ENCODE data around the gene ABHD3.
"Not testable (repeated sequence)": the region's sequence is repeated elsewhere in the genome, so short reads cannot be mapped to it uniquely, and the experiment has no call there.

The ABHD3 gene

GRCh38 chr18:21656402-21656801, 48.2 kb downstream of the ABHD3 start:
- no peak for TF ChIP-seq CTCF (IDR thresholded peaks at IDR 0.05; ENCODE audit: low read depth, low read length)
- no peak overlapping the region for H3K4me3 ChIP-seq (ENCODE audit: low read depth, low read length)
- in situ Hi-C loops (cut with HindIII; ENCODE audit: low sequenced_read_pairs) = no loop called here
- peak; percentile 46 for DNase-seq (ENCODE audit: low read depth, low spot score)

- no peak overlapping the region for H3K4me3 ChIP-seq (ENCODE audit: low read depth, low read length)
- no peak for TF ChIP-seq CTCF (IDR thresholded peaks at IDR 0.05; ENCODE audit: low read depth, low read length)
- in situ Hi-C loops (cut with HindIII; ENCODE audit: low sequenced_read_pairs) = no loop called here
- DNase-seq (ENCODE audit: low read depth, low spot score) = no peak
Measured at GRCh38 chr18:21653361-21653760, 51.2 kb downstream of the ABHD3 start.

GRCh38 chr18:21652073-21652472, 52.5 kb downstream of the ABHD3 start:
- H3K4me3 ChIP-seq (ENCODE audit: low read depth, low read length) = no peak overlapping the region
- no peak for DNase-seq (ENCODE audit: low read depth, low spot score)
- TF ChIP-seq CTCF (IDR thresholded peaks at IDR 0.05; ENCODE audit: low read depth, low read length) = no peak
- in situ Hi-C loops (cut with HindIII; ENCODE audit: low sequenced_read_pairs) = no loop called here

- in situ Hi-C loops (cut with HindIII; ENCODE audit: low sequenced_read_pairs) = no loop called here
- no peak overlapping the region for H3K4me3 ChIP-seq (ENCODE audit: low read depth, low read length)
Measured at GRCh38 chr18:21650311-21650710, 54.3 kb downstream of the ABHD3 start.

GRCh38 chr18:21640375-21640774, 64.2 kb downstream of the ABHD3 start:
- in situ Hi-C loops (cut with HindIII; ENCODE audit: low sequenced_read_pairs); DNase-seq (ENCODE audit: low read depth, low spot score); H3K4me3 ChIP-seq (ENCODE audit: low read depth, low read length): not testable (repeated sequence)

More at GRCh38 chr18:21650311-21650710, 54.3 kb downstream of the ABHD3 start:
- no peak for DNase-seq (ENCODE audit: low read depth, low spot score)
- TF ChIP-seq CTCF (IDR thresholded peaks at IDR 0.05; ENCODE audit: low read depth, low read length) = no peak

- no peak for TF ChIP-seq CTCF (IDR thresholded peaks at IDR 0.05; ENCODE audit: low read depth, low read length)
- in situ Hi-C loops (cut with HindIII; ENCODE audit: low sequenced_read_pairs) = no loop called here
- H3K4me3 ChIP-seq (ENCODE audit: low read depth, low read length) = no peak overlapping the region
- DNase-seq (ENCODE audit: low read depth, low spot score) = no peak
Measured at GRCh38 chr18:21638822-21639221, 65.8 kb downstream of the ABHD3 start.

- no peak overlapping the region for H3K4me3 ChIP-seq (ENCODE audit: low read depth, low read length)
- in situ Hi-C loops (cut with HindIII; ENCODE audit: low sequenced_read_pairs) = no loop called here
- no peak for TF ChIP-seq CTCF (IDR thresholded peaks at IDR 0.05; ENCODE audit: low read depth, low read length)
- DNase-seq (ENCODE audit: low read depth, low spot score) = no peak
Measured at GRCh38 chr18:21636769-21637168, 67.8 kb downstream of the ABHD3 start.

Measured in astrocyte of the spinal cord (primary cell).